PC-3 (cell line): ENCODE measurements around the gene SNX27. TPM values are rescaled to one million over a fixed set of nuclear protein-coding genes. Genes with fewer than 3 reads are reported as not detected.

Experiments
- ATAC-seq: fragments of 200-7000 bp; cut with Tn5 transposase; 2 replicates; pipeline ENCODE4 v1.9.1; 2020; ENCODE audit warnings: mild to moderate bottlenecking, moderate library complexity
- BruUV-seq: library from RNA; stranded (reverse); fragments of 400-500 nt; replicated peaks from 2 replicates; lab custom pipeline; 2021; lab: Mats Ljungman, UMichigan
- CTCF ChIA-PET: fragments of 300-600 bp; sonication (Branson Sonifier 250); formaldehyde crosslinking; loops from one replicate; lab custom pipeline; 2022; ENCODE audit warnings: antibody characterized with exemption; lab: Charles Lee
- POLR2A ChIA-PET: fragments of 300-600 bp; sonication (Branson Sonifier 250); formaldehyde crosslinking; loops from one replicate; lab custom pipeline; 2022; ENCODE audit warnings: antibody characterized with exemption; ENCODE audit not compliant: unreplicated experiment; lab: Charles Lee
- DNase-seq: peaks from one replicate; pipeline ENCODE4 v3.0.0-alpha.2; 2015
- H2AFZ ChIP-seq: fragments of 300-600 bp; sonication (generic); 2 replicates; pipeline ENCODE4 v1.6.0; 2016; ENCODE audit warnings: antibody characterized with exemption, low read length
- H3F3A ChIP-seq: fragments of 300-600 bp; sonication (generic); one replicate; pipeline ENCODE4 v1.6.0; 2017; ENCODE audit warnings: antibody characterized with exemption, low read length, control low read depth, mild to moderate bottlenecking; ENCODE audit not compliant: unreplicated experiment
- H3K27ac ChIP-seq: fragments of 300-600 bp; sonication (generic); 2 replicates; pipeline ENCODE4 v1.5.1; 2016; ENCODE audit warnings: mild to moderate bottlenecking, low read length
- H3K27me3 ChIP-seq: fragments of 300-600 bp; sonication (generic); 2 replicates; pipeline ENCODE4 v1.6.1; 2016; ENCODE audit warnings: low read length, mixed read lengths
- H3K36me3 ChIP-seq: fragments of 300-600 bp; sonication (generic); 2 replicates; pipeline ENCODE4 v1.6.1; 2016; ENCODE audit warnings: low read depth, mixed run types, low read length, mixed read lengths
- H3K4me1 ChIP-seq: fragments of 300-600 bp; sonication (generic); 2 replicates; pipeline ENCODE4 v1.5.1; 2016; ENCODE audit warnings: low read length; ENCODE audit not compliant: insufficient read depth
- H3K4me2 ChIP-seq: fragments of 300-600 bp; sonication (generic); 2 replicates; pipeline ENCODE4 v1.6.0; 2016; ENCODE audit warnings: low read length
- H3K4me3 ChIP-seq: fragments of 300-600 bp; sonication (generic); 2 replicates; pipeline ENCODE4 v1.5.1; 2016; ENCODE audit warnings: mild to moderate bottlenecking, low read length, mixed read lengths
- H3K79me2 ChIP-seq: fragments of 300-600 bp; sonication (generic); 2 replicates; pipeline ENCODE4 v1.6.1; 2017; ENCODE audit warnings: low read length, mixed read lengths
- H3K9ac ChIP-seq: fragments of 300-600 bp; sonication (generic); 2 replicates; pipeline ENCODE4 v1.6.0; 2016; ENCODE audit warnings: mild to moderate bottlenecking, low read length
- H3K9me2 ChIP-seq: fragments of 300-600 bp; sonication (generic); replicated peaks from 2 replicates; pipeline ENCODE4 v1.6.1; 2016; ENCODE audit warnings: mixed run types, low read length, mixed read lengths
- H3K9me3 ChIP-seq: fragments of 300-600 bp; sonication (generic); 2 replicates; pipeline ENCODE4 v1.6.1; 2016; ENCODE audit warnings: low read length, mixed read lengths
- H4K20me1 ChIP-seq: fragments of 300-600 bp; sonication (generic); 2 replicates; pipeline ENCODE4 v1.6.1; 2016; ENCODE audit warnings: low read length, mixed read lengths
- CTCF ChIP-seq: fragments of 300-600 bp; sonication (generic); conservative IDR thresholded peaks from 2 replicates; pipeline ENCODE4 v1.5.1; 2017; ENCODE audit warnings: antibody characterized with exemption, low read depth, mild to moderate bottlenecking, low read length
- EZH2 ChIP-seq: fragments of 300-600 bp; sonication (generic); IDR thresholded peaks from one replicate; pipeline ENCODE4 v1.6.1; 2017; ENCODE audit warnings: antibody characterized with exemption, mild to moderate bottlenecking, low read length; ENCODE audit not compliant: unreplicated experiment
- EZH2phosphoT487 ChIP-seq: fragments of 300-600 bp; sonication (generic); IDR thresholded peaks from 2 replicates; pipeline ENCODE4 v1.6.1; 2018; ENCODE audit warnings: mild to moderate bottlenecking, antibody characterized with exemption, low read length, borderline replicate concordance
- intact Hi-C: fragments of 100-400 bp; cut with micrococcal nuclease; formaldehyde crosslinking; loops from 2 replicates; pipeline ENCODE4 v1.9.0; 2023
- total RNA-seq: library from RNA; depleted of rRNA; stranded (reverse); fragments of >200 nt; gene quantifications from 2 replicates; pipeline ENCODE4 v1.2.3, GENCODE V29; 2014

The SNX27 gene
- total RNA-seq, 1 experiment from 2014 or later: 25.1 TPM

- intact Hi-C loops: no loop called here
- BruUV-seq: no TSS peak
- no peak overlapping the region for H3K9ac ChIP-seq
- H3K27me3 ChIP-seq: no peaks in the 10 kb centered on the region
- POLR2A ChIA-PET: no interaction called here
- DNase-seq: no peak
- H3K4me2 ChIP-seq: no peak overlapping the region
- no peak overlapping the region for H3K4me3 ChIP-seq
- no peaks in the 10 kb centered on the region for H3K9me3 ChIP-seq
- no peak for ATAC-seq
- H3K9me2 ChIP-seq: no peaks in the 10 kb centered on the region
- H3F3A ChIP-seq: no peaks in the 10 kb centered on the region
- no peak overlapping the region for H2AFZ ChIP-seq
- no peaks in the 10 kb centered on the region for H3K79me2 ChIP-seq
- CTCF ChIA-PET: interaction anchor here (0.7 kb wide), 1 partner anchor 135 kb away, joined by 5 read pairs; no protein-coding TSS in a partner anchor
- TF ChIP-seq CTCF: no peak
- H3K36me3 ChIP-seq: no peaks in the 10 kb centered on the region
- H3K27ac ChIP-seq: no peak overlapping the region
- H3K4me1 ChIP-seq: no peaks in the 10 kb centered on the region
- H4K20me1 ChIP-seq: no peaks in the 10 kb centered on the region
Observed at GRCh38 chr1:151711044-151711800, 99.4 kb downstream of the SNX27 start.

GRCh38 chr1:151711951-151712350, 100.1 kb downstream of the SNX27 start:
- Histone ChIP-seq H4K20me1 (no peaks in the 10 kb centered on the region), H3K27me3 (peaks cover 3% of the 10 kb centered on the region; the same call in 1 of the 2 replicates), H3K4me1 (no peaks in the 10 kb centered on the region), H3K4me3 (no peak overlapping the region), H3K9ac (no peak overlapping the region), H3K9me3 (no peaks in the 10 kb centered on the region), H2AFZ (no peak overlapping the region), H3K4me2 (no peak overlapping the region), H3K9me2 (no peaks in the 10 kb centered on the region), H3K27ac (no peak overlapping the region), H3K79me2 (no peaks in the 10 kb centered on the region), H3F3A (no peaks in the 10 kb centered on the region), H3K36me3 (no peaks in the 10 kb centered on the region)
- no peak for TF ChIP-seq EZH2phosphoT487
- TF ChIP-seq EZH2: no peak
- no peak for TF ChIP-seq CTCF
- ATAC-seq (no peak), DNase-seq (no peak)
- ChIA-PET POLR2A (no interaction called here), CTCF (interaction anchor here (0.7 kb wide), 1 partner anchor 134 kb away, joined by 5 read pairs; no protein-coding TSS in a partner anchor)
- intact Hi-C loops: no loop called here
- BruUV-seq: no TSS peak

- H2AFZ ChIP-seq: no peak overlapping the region
- H3K36me3 ChIP-seq: no peaks in the 10 kb centered on the region
- H3K27me3 ChIP-seq: peaks cover 3% of the 10 kb centered on the region; the same call in 1 of the 2 replicates
- no peak overlapping the region for H3K27ac ChIP-seq
- H3K4me2 ChIP-seq: no peak overlapping the region
- H3K9ac ChIP-seq: no peak overlapping the region
- H3K9me2 ChIP-seq: no peaks in the 10 kb centered on the region
- no peaks in the 10 kb centered on the region for H3K9me3 ChIP-seq
- POLR2A ChIA-PET: no interaction called here
- no TSS peak for BruUV-seq
- H3K4me1 ChIP-seq: no peaks in the 10 kb centered on the region
- no peak for ATAC-seq
- CTCF ChIA-PET: no interaction called here
- intact Hi-C loops: no loop called here
- H3K4me3 ChIP-seq: no peak overlapping the region
- H4K20me1 ChIP-seq: no peaks in the 10 kb centered on the region
- H3F3A ChIP-seq: no peaks in the 10 kb centered on the region
- no peak for DNase-seq
- no peaks in the 10 kb centered on the region for H3K79me2 ChIP-seq
- TF ChIP-seq EZH2: no peak
- no peak for TF ChIP-seq EZH2phosphoT487
- no peak for TF ChIP-seq CTCF
Observed at GRCh38 chr1:151713044-151713443, 101.2 kb downstream of the SNX27 start.
